Smooth muscle cell (in vitro differentiated cells): ENCODE results near the gene PRKCZ. TPM values are rescaled to one million over a fixed set of nuclear protein-coding genes. Genes with fewer than 3 reads are reported as not detected.
A peak's percentile ranks its signal among the peaks of the same experiment; 100 is the strongest.

Source experiments
- DNase-seq: peaks from one replicate; lab custom pipeline; 2025; ENCODE audit not compliant: unreplicated experiment; lab: John Stamatoyannopoulos, UW
- H2AFZ ChIP-seq: fragments of 200-600 bp; sonication (generic); 2 replicates; pipeline ENCODE4 v1.6.0; 2016; ENCODE audit warnings: antibody characterized with exemption, low read depth, mild to moderate bottlenecking
- H3F3A ChIP-seq: fragments of 200-600 bp; sonication (generic); 2 replicates; pipeline ENCODE4 v1.6.0; 2017; ENCODE audit warnings: antibody characterized with exemption, low read depth
- H3K27ac ChIP-seq: fragments of 200-600 bp; sonication (generic); 2 replicates; pipeline ENCODE4 v1.5.1; 2016; ENCODE audit warnings: low read depth, mild to moderate bottlenecking
- H3K27me3 ChIP-seq: fragments of 200-600 bp; sonication (generic); 2 replicates; pipeline ENCODE4 v1.6.1; 2016; ENCODE audit warnings: low read depth, mild to moderate bottlenecking
- H3K36me3 ChIP-seq: fragments of 200-600 bp; sonication (generic); 2 replicates; pipeline ENCODE4 v1.5.1; 2016; ENCODE audit warnings: low read depth
- H3K4me1 ChIP-seq: fragments of 200-600 bp; sonication (generic); 2 replicates; pipeline ENCODE4 v1.5.1; 2016; ENCODE audit warnings: low read depth
- H3K4me2 ChIP-seq: fragments of 200-600 bp; sonication (generic); 2 replicates; pipeline ENCODE4 v1.6.0; 2016; ENCODE audit warnings: mild to moderate bottlenecking
- H3K4me3 ChIP-seq: fragments of 200-600 bp; sonication (generic); 2 replicates; pipeline ENCODE4 v1.5.1; 2016; ENCODE audit warnings: mild to moderate bottlenecking
- H3K79me2 ChIP-seq: fragments of 200-600 bp; sonication (generic); 2 replicates; pipeline ENCODE4 v1.6.0; 2016; ENCODE audit warnings: low read depth, mild to moderate bottlenecking
- H3K9ac ChIP-seq: fragments of 200-600 bp; sonication (generic); 2 replicates; pipeline ENCODE4 v1.6.0; 2016; ENCODE audit warnings: low read depth
- H3K9me3 ChIP-seq: fragments of 200-600 bp; sonication (generic); replicated peaks from 2 replicates; pipeline ENCODE4 v1.5.1; 2016; ENCODE audit warnings: low read depth
- H4K20me1 ChIP-seq: fragments of 200-600 bp; sonication (generic); 2 replicates; pipeline ENCODE4 v1.6.0; 2016; ENCODE audit warnings: low read depth
- WGBS: methylation state at CpG from one replicate; pipeline ENCODE4 v1.1.7; 2016; ENCODE audit warnings: low lambda C conversion rate; 5-methylcytosine and 5-hydroxymethylcytosine counted together
- polyA plus RNA-seq: library from polyadenylated mRNA; unstranded; fragments of >200 nt; fragmentation: Nextera tagmentation; extraction: Ambion mirVana; gene quantifications from 2 replicates; pipeline ENCODE4 v1.2.1, GENCODE V29; 2016
- total RNA-seq: library from RNA; depleted of rRNA; stranded (reverse); fragments of >200 nt; gene quantifications from 2 replicates; pipeline ENCODE4 v1.2.3, GENCODE V29; 2014
- TF ChIP-seq, protein P1 (sequence below): fragments of 200-600 bp; sonication (generic); IDR thresholded peaks from 2 replicates; pipeline ENCODE4 v1.5.1; 2017; ENCODE audit warnings: borderline replicate concordance, mild to moderate bottlenecking, antibody characterized with exemption; ENCODE audit not compliant: insufficient read depth, poor library complexity, severe bottlenecking

PRKCZ gene
- total and polyA plus RNA-seq, 2 experiments from 2014 or later: 5.8 to 10.3 TPM

DNA sequence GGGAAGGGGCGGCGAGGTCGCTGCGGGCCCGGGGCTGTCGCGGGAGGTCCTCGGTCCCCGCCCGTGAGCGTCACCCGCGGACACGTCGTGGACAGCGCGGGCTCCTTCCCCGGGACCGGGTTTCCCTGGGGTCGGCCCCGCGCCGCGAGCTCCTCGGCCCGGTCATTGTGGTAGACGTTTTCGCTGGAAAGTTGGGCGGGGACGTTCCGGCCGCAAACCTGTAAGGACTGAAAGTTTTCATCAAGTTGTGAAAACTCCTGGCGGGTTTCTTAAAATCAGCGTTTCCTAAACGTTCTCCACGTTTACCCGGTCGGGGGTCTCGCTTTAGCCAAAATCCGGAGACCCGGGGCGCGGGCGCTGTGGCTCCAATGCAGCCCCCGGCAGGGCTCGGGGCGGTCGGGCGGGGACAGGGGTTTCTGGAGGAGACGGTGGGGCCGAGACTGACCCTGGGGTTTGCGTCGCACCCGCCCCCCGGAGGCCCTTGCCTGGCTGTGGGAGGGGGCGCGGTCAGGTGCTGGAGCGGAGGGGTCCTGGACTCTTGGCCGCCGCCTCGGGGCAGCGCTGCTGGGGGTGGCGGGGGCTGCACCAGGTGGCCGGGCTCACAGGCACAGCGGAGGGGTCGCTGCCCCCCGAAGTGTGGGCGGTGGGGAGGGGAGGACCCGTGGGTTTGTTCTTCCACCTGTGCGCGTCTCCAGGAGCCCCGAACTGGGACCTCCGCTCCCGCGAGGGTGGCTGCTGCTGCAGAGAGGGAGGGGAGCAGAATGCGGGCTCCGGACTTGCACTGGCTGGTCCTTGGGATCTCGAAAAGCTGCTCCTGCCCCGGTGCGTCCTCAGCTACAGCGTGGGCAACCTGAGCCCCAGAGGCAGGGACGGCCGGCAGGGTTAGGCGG is 827 bp downstream of the PRKCZ start:
- H3K9ac ChIP-seq: no peak overlapping the region
- WGBS: 7% methylated on average over 59 of the region's 84 CpGs
- H3K4me1 ChIP-seq: no peaks in the 10 kb centered on the region
- H3K4me2 ChIP-seq: peak overlapping the region; percentile 85
- no peak overlapping the region for H3K27ac ChIP-seq
- no peaks in the 10 kb centered on the region for H3K9me3 ChIP-seq
- DNase-seq: no peak
- peak overlapping the region; percentile 56 for H3K4me3 ChIP-seq
- H3F3A ChIP-seq: no peaks in the 10 kb centered on the region
- H2AFZ ChIP-seq: no peak overlapping the region
- H3K27me3 ChIP-seq: peaks cover 43% of the 10 kb centered on the region
- no peaks in the 10 kb centered on the region for H3K36me3 ChIP-seq
- H4K20me1 ChIP-seq: peaks cover 14% of the 10 kb centered on the region
- H3K79me2 ChIP-seq: no peaks in the 10 kb centered on the region
- TF ChIP-seq, protein P1, sequence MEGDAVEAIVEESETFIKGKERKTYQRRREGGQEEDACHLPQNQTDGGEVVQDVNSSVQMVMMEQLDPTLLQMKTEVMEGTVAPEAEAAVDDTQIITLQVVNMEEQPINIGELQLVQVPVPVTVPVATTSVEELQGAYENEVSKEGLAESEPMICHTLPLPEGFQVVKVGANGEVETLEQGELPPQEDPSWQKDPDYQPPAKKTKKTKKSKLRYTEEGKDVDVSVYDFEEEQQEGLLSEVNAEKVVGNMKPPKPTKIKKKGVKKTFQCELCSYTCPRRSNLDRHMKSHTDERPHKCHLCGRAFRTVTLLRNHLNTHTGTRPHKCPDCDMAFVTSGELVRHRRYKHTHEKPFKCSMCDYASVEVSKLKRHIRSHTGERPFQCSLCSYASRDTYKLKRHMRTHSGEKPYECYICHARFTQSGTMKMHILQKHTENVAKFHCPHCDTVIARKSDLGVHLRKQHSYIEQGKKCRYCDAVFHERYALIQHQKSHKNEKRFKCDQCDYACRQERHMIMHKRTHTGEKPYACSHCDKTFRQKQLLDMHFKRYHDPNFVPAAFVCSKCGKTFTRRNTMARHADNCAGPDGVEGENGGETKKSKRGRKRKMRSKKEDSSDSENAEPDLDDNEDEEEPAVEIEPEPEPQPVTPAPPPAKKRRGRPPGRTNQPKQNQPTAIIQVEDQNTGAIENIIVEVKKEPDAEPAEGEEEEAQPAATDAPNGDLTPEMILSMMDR: no peak

DNA sequence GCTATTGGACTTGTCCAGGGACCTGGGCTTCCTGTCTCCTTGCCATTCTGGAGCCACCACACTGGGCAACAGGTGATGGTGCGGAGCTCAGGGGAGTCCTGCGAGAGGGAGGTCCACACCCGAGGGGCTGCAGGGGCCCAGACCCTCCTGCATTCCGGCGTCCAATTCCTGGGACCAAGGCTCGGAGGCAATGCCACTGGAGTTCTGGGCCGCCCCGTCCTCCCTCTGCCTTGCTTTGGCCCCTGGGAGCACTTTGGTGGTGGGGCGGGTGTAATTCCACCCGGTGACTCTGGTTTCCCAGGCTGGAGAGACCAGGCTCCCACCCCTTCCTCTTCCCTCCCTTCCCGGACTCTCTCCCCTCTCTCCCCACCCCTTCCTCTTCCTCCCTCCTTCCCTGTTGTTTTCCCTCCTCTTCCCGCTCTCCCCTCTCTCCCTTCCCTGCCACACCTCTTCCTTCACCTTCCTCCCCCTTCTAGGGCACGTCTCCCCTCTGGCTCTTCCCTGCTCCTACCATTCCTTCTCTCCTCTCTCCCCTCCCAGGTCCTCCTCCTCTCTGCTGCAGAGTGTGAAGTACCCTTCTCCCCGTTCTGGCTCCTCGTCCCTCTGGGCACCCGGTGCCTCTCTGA is 2.0 kb downstream of the PRKCZ start:
- H3F3A ChIP-seq: no peaks in the 10 kb centered on the region
- no peak overlapping the region for H2AFZ ChIP-seq
- H3K4me2 ChIP-seq: no peak overlapping the region
- H3K9me3 ChIP-seq: no peaks in the 10 kb centered on the region
- TF ChIP-seq, protein P1: no peak
- H3K36me3 ChIP-seq: no peaks in the 10 kb centered on the region
- H3K27ac ChIP-seq: no peak overlapping the region
- no peaks in the 10 kb centered on the region for H3K4me1 ChIP-seq
- WGBS: 82% methylated on average over 11 of the region's 16 CpGs
- H3K27me3 ChIP-seq: peaks cover 43% of the 10 kb centered on the region
- peak overlapping the region; percentile 56 for H3K4me3 ChIP-seq
- DNase-seq: no peak
- peaks cover 14% of the 10 kb centered on the region for H4K20me1 ChIP-seq
- no peaks in the 10 kb centered on the region for H3K79me2 ChIP-seq
- no peak overlapping the region for H3K9ac ChIP-seq

DNA sequence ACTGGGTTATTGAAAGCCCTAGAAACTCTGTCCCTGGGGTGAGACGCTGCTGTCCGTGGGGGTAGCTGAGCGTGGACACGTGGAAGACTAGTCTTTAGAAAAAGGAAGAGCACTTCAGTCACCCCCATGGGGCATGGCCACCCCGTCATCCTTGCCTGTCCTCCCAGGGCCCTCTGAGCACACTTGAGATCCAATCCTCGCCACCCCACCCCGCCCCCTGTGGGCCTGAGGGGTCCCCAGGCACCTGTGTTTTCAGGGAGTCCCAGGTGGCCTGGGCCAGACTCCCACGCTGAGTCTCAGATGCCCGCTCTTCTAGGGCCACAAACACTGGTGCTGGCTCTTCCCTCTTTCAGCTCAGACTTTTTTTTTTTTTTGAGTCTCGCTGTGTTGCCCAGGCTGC is 2.5 kb downstream of the PRKCZ start:
- WGBS: 97% methylated on average over 10 of the region's 10 CpGs
- no peaks in the 10 kb centered on the region for H3K79me2 ChIP-seq

More for the DNA sequence above, 2.5 kb downstream of the PRKCZ start:
- Histone ChIP-seq H3K4me3 (no peak overlapping the region), H3K27ac (no peak overlapping the region), H3K9me3 (no peaks in the 10 kb centered on the region), H2AFZ (no peak overlapping the region), H3F3A (no peaks in the 10 kb centered on the region), H4K20me1 (peaks cover 14% of the 10 kb centered on the region), H3K27me3 (peaks cover 43% of the 10 kb centered on the region), H3K36me3 (no peaks in the 10 kb centered on the region), H3K4me1 (no peaks in the 10 kb centered on the region), H3K4me2 (no peak overlapping the region), H3K9ac (no peak overlapping the region)
- TF ChIP-seq, protein P1: no peak
- DNase-seq: no peak
